Trophoblast cell (in vitro differentiated cells and primary cell): ENCODE measurements around the gene RTF1.

ENCODE experiments used
- DNase-seq, 2 donors: peaks; one replicate each; pipeline ENCODE4 v3.0.0-alpha.2; 2016
- H2AFZ ChIP-seq: 2 replicates; pipeline ENCODE4 v1.6.1; 2013; ENCODE audit warnings: low read length, moderate library complexity, mild to moderate bottlenecking; ENCODE audit not compliant: insufficient read depth, poor library complexity
- H2AK5ac ChIP-seq: 2 replicates; pipeline ENCODE4 v1.6.1; 2013; ENCODE audit warnings: mild to moderate bottlenecking, low read length
- H2BK120ac ChIP-seq: 2 replicates; pipeline ENCODE4 v1.6.1; 2013; ENCODE audit warnings: low read length, mild to moderate bottlenecking, moderate library complexity; ENCODE audit not compliant: insufficient read depth, poor library complexity
- H2BK12ac ChIP-seq: 2 replicates; pipeline ENCODE4 v1.6.1; 2013; ENCODE audit warnings: mild to moderate bottlenecking, low read length, moderate library complexity
- H2BK5ac ChIP-seq: 2 replicates; pipeline ENCODE4 v1.6.1; 2013; ENCODE audit warnings: low read length, low read depth, moderate library complexity, mild to moderate bottlenecking; ENCODE audit not compliant: poor library complexity
- H3K14ac ChIP-seq: 2 replicates; pipeline ENCODE4 v1.6.1; 2013; ENCODE audit warnings: mild to moderate bottlenecking, low read length
- H3K18ac ChIP-seq: 2 replicates; pipeline ENCODE4 v1.6.1; 2013; ENCODE audit warnings: mild to moderate bottlenecking, low read length
- H3K23ac ChIP-seq: 2 replicates; pipeline ENCODE4 v1.6.1; 2013; ENCODE audit warnings: low read length
- H3K27ac ChIP-seq: 2 replicates; pipeline ENCODE4 v1.5.1; 2013; ENCODE audit warnings: low read depth, mild to moderate bottlenecking, inconsistent platforms, low read length, moderate library complexity
- H3K27me3 ChIP-seq: 2 replicates; pipeline ENCODE4 v1.6.1; 2013; ENCODE audit warnings: inconsistent platforms, mild to moderate bottlenecking, low read length, moderate library complexity; ENCODE audit not compliant: insufficient read depth
- H3K36me3 ChIP-seq, 2 experiments: 1 replicate in 1 of 2; 2 replicates in 1 of 2; pipeline ENCODE4 v1.6.1; 2013; ENCODE audit warnings: low read length in 2 of 2, mild to moderate bottlenecking in 2 of 2, moderate library complexity in 1 of 2; ENCODE audit not compliant: insufficient read depth in 2 of 2, control insufficient read depth in 1 of 2
- H3K4ac ChIP-seq: 2 replicates; pipeline ENCODE4 v1.6.1; 2013; ENCODE audit warnings: low read depth, mild to moderate bottlenecking, low read length, moderate library complexity
- H3K4me1 ChIP-seq, 2 experiments: 1 replicate in 1 of 2; 2 replicates in 1 of 2; pipeline ENCODE4 v1.6.1; 2013; ENCODE audit warnings: low read length in 2 of 2, mild to moderate bottlenecking in 2 of 2, moderate library complexity in 1 of 2; ENCODE audit not compliant: insufficient read depth in 2 of 2, control insufficient read depth in 1 of 2
- H3K4me2 ChIP-seq: 2 replicates; pipeline ENCODE4 v1.6.1; 2013; ENCODE audit warnings: inconsistent platforms, mild to moderate bottlenecking, low read length, moderate library complexity
- H3K4me3 ChIP-seq: 2 replicates; pipeline ENCODE4 v1.5.1; 2013; ENCODE audit warnings: mild to moderate bottlenecking, low read depth, low read length, inconsistent platforms
- H3K79me1 ChIP-seq: one replicate; pipeline ENCODE4 v1.6.1; 2013; ENCODE audit warnings: low read length
- H3K79me2 ChIP-seq: 2 replicates; pipeline ENCODE4 v1.6.1; 2013; ENCODE audit warnings: low read length, mild to moderate bottlenecking; ENCODE audit not compliant: control insufficient read depth, insufficient read depth, poor library complexity
- H3K9ac ChIP-seq: 2 replicates; pipeline ENCODE4 v1.6.1; 2013; ENCODE audit warnings: mild to moderate bottlenecking, low read length
- H3K9me3 ChIP-seq: 2 replicates; pipeline ENCODE4 v1.6.1; 2013; ENCODE audit warnings: low read depth, mild to moderate bottlenecking, control low read depth, inconsistent platforms, low read length; ENCODE audit not compliant: insufficient read depth
- H4K12ac ChIP-seq: 2 replicates; pipeline ENCODE4 v1.6.1; 2013; ENCODE audit warnings: low read depth, mild to moderate bottlenecking, low read length, moderate library complexity
- H4K8ac ChIP-seq: 2 replicates; pipeline ENCODE4 v1.6.1; 2013; ENCODE audit warnings: low read depth, mild to moderate bottlenecking, low read length, moderate library complexity
- H4K91ac ChIP-seq: one replicate; pipeline ENCODE4 v1.6.1; 2013; ENCODE audit warnings: low read depth, mild to moderate bottlenecking, low read length, moderate library complexity
- WGBS: extraction: QIAGEN DNeasy Blood & Tissue Kit; methylation state at CpG from one replicate; pipeline ENCODE4 v1.1.7; 2013; ENCODE audit warnings: missing lambda C conversion rate; ENCODE audit not compliant: insufficient read length, insufficient coverage; ENCODE audit errors: extremely low coverage; 5-methylcytosine and 5-hydroxymethylcytosine counted together

Gene RTF1

DNA sequence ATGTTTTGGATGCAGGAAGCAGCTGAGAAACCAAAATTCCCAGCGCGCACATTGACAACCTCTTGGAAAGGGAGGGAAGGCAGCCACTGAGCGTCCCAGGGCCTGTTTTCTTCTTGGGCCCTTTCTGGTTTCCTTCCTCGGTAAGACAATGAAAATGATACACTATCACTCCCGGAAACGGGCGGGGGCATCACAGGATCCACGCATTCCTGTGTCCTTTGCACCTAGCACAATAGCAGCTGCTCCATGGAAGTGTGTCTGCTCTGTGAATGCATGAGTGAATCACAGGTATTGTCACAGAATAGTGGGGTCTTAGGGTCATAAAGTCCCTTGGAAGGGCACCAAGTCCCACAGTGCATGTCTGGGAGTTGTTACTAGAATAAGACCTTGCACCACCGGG, 70.5 kb downstream of the RTF1 start:
- H2AK5ac ChIP-seq = no peak overlapping the region
- no peak overlapping the region for H4K12ac ChIP-seq
- no peak overlapping the region for H2BK120ac ChIP-seq
- H3K14ac ChIP-seq = no peak overlapping the region
- H3K9me3 ChIP-seq = peaks cover 7% of the 10 kb centered on the region
- H3K18ac ChIP-seq = no peak overlapping the region
- H2BK5ac ChIP-seq = no peak overlapping the region
- H4K8ac ChIP-seq = no peak overlapping the region
- H3K27ac ChIP-seq = no peak overlapping the region
- no peaks in the 10 kb centered on the region for H3K79me1 ChIP-seq
- peaks cover 4% of the 10 kb centered on the region in 2 experiments for H3K36me3 ChIP-seq
- WGBS = no CpG with 5 or more reads among the region's 9 CpGs
- no peak overlapping the region for H4K91ac ChIP-seq
- peaks cover 0 to 3% of the 10 kb centered on the region in 2 experiments for H3K4me1 ChIP-seq
- H3K4me3 ChIP-seq = no peak overlapping the region
- no peak overlapping the region for H2BK12ac ChIP-seq
- no peak overlapping the region for H3K4ac ChIP-seq
- no peak overlapping the region for H3K9ac ChIP-seq
- H3K4me2 ChIP-seq = no peak overlapping the region
- H3K23ac ChIP-seq = no peak overlapping the region
- DNase-seq = no peak
- H3K79me2 ChIP-seq = no peaks in the 10 kb centered on the region
- no peak overlapping the region for H2AFZ ChIP-seq
- peaks cover 5% of the 10 kb centered on the region for H3K27me3 ChIP-seq

DNA sequence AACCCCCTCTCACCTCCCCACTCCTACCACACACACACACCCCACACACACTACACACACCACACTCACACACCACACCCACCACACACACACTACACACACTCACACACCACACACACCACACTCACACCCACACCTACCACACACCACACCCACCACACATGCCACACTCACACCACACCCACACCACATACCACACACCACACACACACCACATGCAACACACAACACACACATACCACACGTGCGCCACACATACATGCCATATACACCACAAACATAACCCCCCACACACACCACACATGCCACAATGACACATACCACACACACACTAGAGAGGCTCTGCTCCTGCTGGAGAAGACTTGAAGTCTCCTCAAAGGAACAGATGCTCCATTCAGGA, 70.9 kb downstream of the RTF1 start:
- Histone ChIP-seq H3K14ac (no peak overlapping the region), H3K4me3 (peak overlapping the region; percentile 46), H3K79me1 (no peaks in the 10 kb centered on the region), H4K91ac (no peak overlapping the region), H3K23ac (peak overlapping the region; percentile 9), H2BK5ac (no peak overlapping the region), H2AFZ (no peak overlapping the region), H3K4ac (no peak overlapping the region), H3K27ac (no peak overlapping the region), H4K8ac (no peak overlapping the region), H2AK5ac (no peak overlapping the region), H4K12ac (no peak overlapping the region), H3K9me3 (peaks cover 7% of the 10 kb centered on the region), H3K9ac (no peak overlapping the region), H2BK12ac (no peak overlapping the region), H3K36me3 (peaks cover 4% of the 10 kb centered on the region in 2 experiments), H3K18ac (no peak overlapping the region), H3K4me1 (peaks cover 0 to 7% of the 10 kb centered on the region in 2 experiments), H3K4me2 (no peak overlapping the region), H3K79me2 (no peaks in the 10 kb centered on the region), H2BK120ac (no peak overlapping the region), H3K27me3 (peaks cover 7% of the 10 kb centered on the region)
- DNase-seq = no peak
- no CpG with 5 or more reads among the region's 2 CpGs for WGBS

- peaks cover 9 to 20% of the 10 kb centered on the region in 2 experiments for H3K4me1 ChIP-seq
- no peaks in the 10 kb centered on the region for H3K79me1 ChIP-seq
- DNase-seq = no peak
- no peak overlapping the region for H3K23ac ChIP-seq
- peaks cover 7% of the 10 kb centered on the region for H3K9me3 ChIP-seq
- H3K27me3 ChIP-seq = peaks cover 24% of the 10 kb centered on the region
- H2BK120ac ChIP-seq = no peak overlapping the region
- WGBS = no CpG with 5 or more reads among the region's 2 CpGs
- no peak overlapping the region for H3K4me3 ChIP-seq
- no peak overlapping the region for H3K18ac ChIP-seq
- no peak overlapping the region for H2BK5ac ChIP-seq
- no peak overlapping the region for H4K91ac ChIP-seq
- H3K9ac ChIP-seq = no peak overlapping the region
- no peak overlapping the region for H4K12ac ChIP-seq
- H3K36me3 ChIP-seq = no peaks in the 10 kb centered on the region
- H2BK12ac ChIP-seq = no peak overlapping the region
- H2AK5ac ChIP-seq = no peak overlapping the region
- H4K8ac ChIP-seq = no peak overlapping the region
- no peak overlapping the region for H2AFZ ChIP-seq
- no peaks in the 10 kb centered on the region for H3K79me2 ChIP-seq
- H3K27ac ChIP-seq = no peak overlapping the region
- H3K4me2 ChIP-seq = no peak overlapping the region
- no peak overlapping the region for H3K4ac ChIP-seq
- H3K14ac ChIP-seq = no peak overlapping the region
These were observed 72.7 kb downstream of the RTF1 start for GRCh38 chr15:41489641-41490040.

- no CpG with 5 or more reads among the region's 4 CpGs for WGBS
- H3K23ac ChIP-seq = no peak overlapping the region
- H3K14ac ChIP-seq = no peak overlapping the region
- H2BK12ac ChIP-seq = no peak overlapping the region
- no peak overlapping the region for H3K18ac ChIP-seq
- no peak overlapping the region for H4K8ac ChIP-seq
- no peak overlapping the region for H2AK5ac ChIP-seq
- H2BK120ac ChIP-seq = no peak overlapping the region
- peaks cover 31% of the 10 kb centered on the region for H3K27me3 ChIP-seq
- H2AFZ ChIP-seq = no peak overlapping the region
- H3K9ac ChIP-seq = no peak overlapping the region
- no peak overlapping the region for H3K4ac ChIP-seq
- H4K91ac ChIP-seq = no peak overlapping the region
- peaks cover 7% of the 10 kb centered on the region for H3K9me3 ChIP-seq
- H2BK5ac ChIP-seq = no peak overlapping the region
- H3K36me3 ChIP-seq = no peaks in the 10 kb centered on the region
- no peak overlapping the region for H3K4me2 ChIP-seq
- H3K79me2 ChIP-seq = no peaks in the 10 kb centered on the region
- DNase-seq = peak; percentile 75 to 86
- H3K79me1 ChIP-seq = no peaks in the 10 kb centered on the region
- H3K4me3 ChIP-seq = no peak overlapping the region
- H4K12ac ChIP-seq = no peak overlapping the region
- no peak overlapping the region for H3K27ac ChIP-seq
- H3K4me1 ChIP-seq = peaks cover 9 to 27% of the 10 kb centered on the region in 2 experiments
These were observed 73.5 kb downstream of the RTF1 start for GRCh38 chr15:41490355-41490754.
